B cell (primary cell): ENCODE results near the gene MTG2. TPM values are rescaled to one million over a fixed set of nuclear protein-coding genes. Genes with fewer than 3 reads are reported as not detected.

Experiments used
- ATAC-seq: fragments of 200-7000 bp; cut with Tn5 transposase; one replicate; pipeline ENCODE4 v1.10.0; 2021; ENCODE audit warnings: low read depth, mild to moderate bottlenecking, moderate number of reproducible peaks, moderate library complexity
- CTCF ChIA-PET: fragments of 350-600 bp; sonication (Branson Sonifier 250); formaldehyde crosslinking; loops from one replicate; lab custom pipeline; 2021; ENCODE audit warnings: antibody characterized with exemption, inconsistent platforms; lab: Charles Lee
- POLR2A ChIA-PET: fragments of 350-600 bp; sonication (Branson Sonifier 250); formaldehyde crosslinking; loops from one replicate; lab custom pipeline; 2021; ENCODE audit warnings: antibody characterized with exemption; lab: Charles Lee
- DNase-seq: peaks from one replicate; pipeline ENCODE4 v3.0.0; 2013
- H2AFZ ChIP-seq: 2 replicates; pipeline ENCODE4 v1.6.1; 2012; ENCODE audit warnings: mild to moderate bottlenecking, low read depth, low read length; ENCODE audit not compliant: insufficient read depth, poor library complexity, severe bottlenecking
- H3K27ac ChIP-seq, 2 donors: 1 replicate in 1 of 2; 2 replicates in 1 of 2; pipeline ENCODE4 v1.5.1; 2012 to 2013; ENCODE audit warnings: low read length in 2 of 2, mild to moderate bottlenecking in 2 of 2, moderate library complexity in 1 of 2
- H3K27me3 ChIP-seq, 4 experiments: fragments of 200-600 bp in 1 of 4; sonication (generic) in 1 of 4; replicated peaks in 1 of 4; 1 replicate in 2 of 4; 2 replicates in 2 of 4; pipeline versions ENCODE4 v1.6.1 to v1.7.0; 2013 to 2016; ENCODE audit warnings: low read length in 3 of 4, mild to moderate bottlenecking in 2 of 4, mixed read lengths in 1 of 4, moderate library complexity in 1 of 4; ENCODE audit not compliant: insufficient read depth in 4 of 4, control insufficient read depth in 3 of 4; ENCODE audit errors: control extremely low read depth in 1 of 4
- H3K36me3 ChIP-seq, 2 experiments: replicated peaks in 1 of 2; 1 replicate in 1 of 2; 2 replicates in 1 of 2; pipeline versions ENCODE4 v1.6.1 to v1.7.1; 2013; ENCODE audit warnings: low read length in 1 of 2; ENCODE audit not compliant: insufficient read depth in 2 of 2, control insufficient read depth in 1 of 2; ENCODE audit errors: control extremely low read depth in 1 of 2, extremely low read depth in 1 of 2
- H3K4me1 ChIP-seq, 2 donors: fragments of 200-600 bp in 1 of 2; sonication (generic) in 1 of 2; 1 replicate in 1 of 2; 2 replicates in 1 of 2; pipeline versions ENCODE4 v1.5.1 to v1.6.1; 2013 to 2017; ENCODE audit warnings: low read length in 2 of 2; ENCODE audit not compliant: control insufficient read depth in 2 of 2, insufficient read depth in 2 of 2
- H3K4me2 ChIP-seq: replicated peaks from 2 replicates; pipeline ENCODE3; 2012; ENCODE audit warnings: mild to moderate bottlenecking, low read depth, low read length; ENCODE audit not compliant: poor library complexity, severe bottlenecking
- H3K4me3 ChIP-seq, 5 experiments: fragments of 200-600 bp in 1 of 5; sonication (generic) in 1 of 5; 1 replicate in 3 of 5; 2 replicates in 2 of 5; pipeline versions ENCODE4 v1.5.1 to v1.7.0; 2011 to 2016; ENCODE audit warnings: low read length in 4 of 5, mild to moderate bottlenecking in 4 of 5, low read depth in 2 of 5, control low read depth in 1 of 5, moderate library complexity in 1 of 5; ENCODE audit not compliant: insufficient read depth in 1 of 5; ENCODE audit errors: control extremely low read depth in 1 of 5, extremely low read depth in 1 of 5
- H3K79me2 ChIP-seq: fragments of 200-600 bp; sonication (generic); one replicate; pipeline ENCODE4 v1.6.0; 2016; ENCODE audit warnings: low read length; ENCODE audit not compliant: control insufficient read depth, insufficient read depth
- H3K9ac ChIP-seq: fragments of 200-600 bp; sonication (generic); 2 replicates; pipeline ENCODE4 v1.6.1; 2017; ENCODE audit warnings: mild to moderate bottlenecking, low read length, moderate library complexity
- H3K9me3 ChIP-seq, 3 donors: one replicate each; pipeline versions ENCODE4 v1.6.1 to v1.7.1; 2013; ENCODE audit warnings: low read length in 2 of 3; ENCODE audit not compliant: control insufficient read depth in 2 of 3, insufficient read depth in 1 of 3; ENCODE audit errors: control extremely low read depth in 1 of 3
- H4K20me1 ChIP-seq: 2 replicates; pipeline ENCODE4 v1.6.0; 2012; ENCODE audit warnings: mild to moderate bottlenecking, low read length; ENCODE audit not compliant: insufficient read depth, control insufficient read depth, poor library complexity, severe bottlenecking
- H3K27ac Mint-ChIP-seq: one replicate; pipeline ENCODE4 v1.8.0; 2021; ENCODE audit warnings: mixed read lengths
- H3K27me3 Mint-ChIP-seq: one replicate; pipeline ENCODE4 v1.8.0; 2021; ENCODE audit warnings: mixed read lengths
- H3K4me1 Mint-ChIP-seq: one replicate; pipeline ENCODE4 v1.8.0; 2021; ENCODE audit warnings: mixed read lengths
- H3K4me3 Mint-ChIP-seq: one replicate; pipeline ENCODE4 v1.8.0; 2021; ENCODE audit warnings: mixed read lengths
- H3K9me3 Mint-ChIP-seq: one replicate; pipeline ENCODE4 v1.8.0; 2022; ENCODE audit warnings: mixed read lengths; ENCODE audit not compliant: insufficient read depth
- CTCF ChIP-seq: fragments of 200-600 bp; IDR thresholded peaks from one replicate; pipeline ENCODE4 v1.8.0; 2022; ENCODE audit warnings: antibody characterized with exemption, mild to moderate bottlenecking
- EZH2 ChIP-seq: IDR thresholded peaks from 2 replicates; pipeline ENCODE4 v1.6.1; 2012; ENCODE audit warnings: borderline replicate concordance, low read depth, mild to moderate bottlenecking, moderate library complexity, low read length; ENCODE audit not compliant: insufficient read depth, poor library complexity, severe bottlenecking
- WGBS: methylation state at CpG from one replicate; pipeline ENCODE4 v1.1.5; 2013; ENCODE audit warnings: missing lambda C conversion rate; ENCODE audit not compliant: insufficient coverage; 5-methylcytosine and 5-hydroxymethylcytosine counted together
- intact Hi-C: fragments of 100-400 bp; cut with micrococcal nuclease; formaldehyde crosslinking; loops from one replicate; pipeline ENCODE4 v1.10.0; 2022
- polyA plus RNA-seq: library from polyadenylated mRNA; depleted of rRNA; stranded (reverse); fragments of >200 nt; gene quantifications from 2 replicates; pipeline ENCODE4 v1.2.3, GENCODE V29; 2012
- total RNA-seq, 2 donors: library from RNA; stranded (reverse); fragments of 120-200 nt in 1 of 2; gene quantifications; 1 replicate in 1 of 2; 2 replicates in 1 of 2; pipeline versions ENCODE4 v1.2.3 to v1.2.4, GENCODE V29; 2013 to 2022

The MTG2 gene
- total and polyA plus RNA-seq, 2 donors (not counting 1 experiment from before 2014, with no cell fraction given): 29.6 to 48.4 TPM

DNA sequence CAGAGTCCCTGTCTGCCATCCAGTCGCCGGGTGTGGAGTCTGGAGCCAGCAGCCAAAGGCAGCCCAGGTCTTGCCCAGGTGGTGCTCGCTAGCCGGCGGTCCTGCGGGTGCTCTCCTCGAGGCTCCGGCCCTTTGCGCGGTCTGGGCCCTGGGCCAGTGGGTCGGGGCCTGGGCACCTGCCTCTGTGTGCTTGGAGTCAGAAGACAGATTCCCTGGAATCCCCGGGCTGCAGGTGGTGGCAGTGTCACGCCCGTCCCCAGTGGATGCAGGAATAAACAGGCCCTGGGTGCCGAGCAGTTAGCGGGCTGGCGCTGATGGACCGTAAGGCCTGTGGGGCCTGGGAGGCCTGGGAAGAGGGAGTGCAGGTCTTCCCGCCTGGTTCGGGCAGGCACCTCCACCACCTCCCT is 33.9 kb upstream of the MTG2 start:
- no peak overlapping the region for H3K27ac ChIP-seq
- TF ChIP-seq CTCF: no peak
- TF ChIP-seq EZH2: no peak
- H3K27ac Mint-ChIP-seq: no peak overlapping the region
- H3K27me3 Mint-ChIP-seq: no peaks in the 10 kb centered on the region
- no peak overlapping the region for H2AFZ ChIP-seq
- no peak overlapping the region for H3K4me3 ChIP-seq
- POLR2A ChIA-PET: no interaction called here
- peaks cover 18% of the 10 kb centered on the region for H3K4me1 Mint-ChIP-seq
- peaks cover 6% of the 10 kb centered on the region for H3K9me3 Mint-ChIP-seq
- no peak overlapping the region for H3K9ac ChIP-seq
- ATAC-seq (no peak), DNase-seq (no peak)
- intact Hi-C loops: no loop called here
- CTCF ChIA-PET: no interaction called here
- peaks cover 0 to 18% (median 0%) of the 10 kb centered on the region in 3 donors for H3K9me3 ChIP-seq
- no peaks in the 10 kb centered on the region for H3K36me3 ChIP-seq
- H4K20me1 ChIP-seq: peaks cover 64% of the 10 kb centered on the region
- H3K4me1 ChIP-seq: peaks cover 7 to 9% of the 10 kb centered on the region in 2 donors
- no peak overlapping the region for H3K4me2 ChIP-seq
- peaks cover 92% of the 10 kb centered on the region for H3K79me2 ChIP-seq
- no peak overlapping the region for H3K4me3 Mint-ChIP-seq
- WGBS: 99% methylated on average over 14 of the region's 20 CpGs
- no peaks in the 10 kb centered on the region for H3K27me3 ChIP-seq

DNA sequence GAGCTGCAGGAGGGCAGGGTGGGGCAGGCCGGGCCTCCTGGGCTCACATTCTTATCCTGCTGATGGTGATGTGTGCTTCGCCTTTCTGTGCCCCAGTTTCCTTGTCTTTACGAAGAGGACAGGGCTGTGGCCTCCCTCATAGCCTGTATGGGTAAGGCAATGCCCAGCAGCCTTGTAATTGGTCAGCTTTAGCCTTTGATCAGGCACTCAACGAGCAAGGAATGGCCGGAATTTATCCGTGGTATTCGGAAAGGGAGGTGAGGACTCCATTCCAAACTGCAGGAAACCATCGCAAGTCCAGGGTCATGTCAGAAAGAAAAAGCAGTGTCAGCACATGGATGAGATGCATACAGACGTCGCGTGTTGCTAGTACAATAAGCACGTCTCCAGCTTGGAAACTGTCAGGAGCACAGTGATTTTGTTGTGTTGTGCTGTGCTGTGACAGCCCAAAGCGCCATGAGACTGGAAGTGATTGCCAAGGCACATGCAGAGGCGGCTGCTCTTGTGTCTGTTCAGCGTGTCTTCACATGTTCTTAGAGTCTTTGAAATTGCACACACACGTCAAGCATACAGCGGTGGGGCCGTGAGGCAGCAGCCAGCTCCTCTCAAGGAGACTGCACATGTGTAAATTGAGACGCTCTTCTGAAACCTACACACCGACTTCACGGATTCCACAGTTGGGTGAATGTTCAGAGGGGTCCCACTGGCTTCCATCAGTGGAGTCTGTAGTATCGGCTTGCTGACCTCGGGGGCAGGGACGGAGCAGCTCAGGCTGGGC is 33.1 kb upstream of the MTG2 start:
- no peak for TF ChIP-seq CTCF
- TF ChIP-seq EZH2: no peak
- peaks cover 13% of the 10 kb centered on the region for H3K4me1 Mint-ChIP-seq
- Histone ChIP-seq H4K20me1 (peaks cover 64% of the 10 kb centered on the region), H3K4me2 (no peak overlapping the region), H3K79me2 (peaks cover 98% of the 10 kb centered on the region), H3K4me1 (peaks cover 4% of the 10 kb centered on the region in 2 donors), H3K4me3 (no peak overlapping the region), H3K27me3 (no peaks in the 10 kb centered on the region), H3K9me3 (peaks cover 0 to 19% (median 0%) of the 10 kb centered on the region in 3 donors), H3K27ac (no peak overlapping the region), H2AFZ (no peak overlapping the region), H3K36me3 (peaks cover 0 to 6% of the 10 kb centered on the region in 2 experiments), H3K9ac (no peak overlapping the region)
- no peak overlapping the region for H3K4me3 Mint-ChIP-seq
- CTCF ChIA-PET: no interaction called here
- no peaks in the 10 kb centered on the region for H3K27me3 Mint-ChIP-seq
- H3K27ac Mint-ChIP-seq: no peak overlapping the region
- H3K9me3 Mint-ChIP-seq: peaks cover 6% of the 10 kb centered on the region
- intact Hi-C loops: no loop called here
- WGBS: 95% methylated on average over 24 of the region's 24 CpGs
- no peak for DNase-seq
- POLR2A ChIA-PET: no interaction called here
- ATAC-seq: no peak
